Dermis blood vessel endothelial cell (primary cell): ENCODE results near the gene EXOC4. TPM values are rescaled to one million over a fixed set of nuclear protein-coding genes. Genes with fewer than 3 reads are reported as not detected.
"Not testable (repeated sequence)": the region's sequence is repeated elsewhere in the genome, so short reads cannot be mapped to it uniquely, and the experiment has no call there.

Experiments
- DNase-seq: peaks from one replicate; pipeline ENCODE4 v3.0.0; 2010
- total RNA-seq: library from RNA; depleted of rRNA; stranded (reverse); fragments of >200 nt; gene quantifications from 2 replicates; pipeline ENCODE4 v1.2.3, GENCODE V29; 2014

The EXOC4 gene
- 112 and 140 TPM in 2 replicates for total RNA-seq

DNA sequence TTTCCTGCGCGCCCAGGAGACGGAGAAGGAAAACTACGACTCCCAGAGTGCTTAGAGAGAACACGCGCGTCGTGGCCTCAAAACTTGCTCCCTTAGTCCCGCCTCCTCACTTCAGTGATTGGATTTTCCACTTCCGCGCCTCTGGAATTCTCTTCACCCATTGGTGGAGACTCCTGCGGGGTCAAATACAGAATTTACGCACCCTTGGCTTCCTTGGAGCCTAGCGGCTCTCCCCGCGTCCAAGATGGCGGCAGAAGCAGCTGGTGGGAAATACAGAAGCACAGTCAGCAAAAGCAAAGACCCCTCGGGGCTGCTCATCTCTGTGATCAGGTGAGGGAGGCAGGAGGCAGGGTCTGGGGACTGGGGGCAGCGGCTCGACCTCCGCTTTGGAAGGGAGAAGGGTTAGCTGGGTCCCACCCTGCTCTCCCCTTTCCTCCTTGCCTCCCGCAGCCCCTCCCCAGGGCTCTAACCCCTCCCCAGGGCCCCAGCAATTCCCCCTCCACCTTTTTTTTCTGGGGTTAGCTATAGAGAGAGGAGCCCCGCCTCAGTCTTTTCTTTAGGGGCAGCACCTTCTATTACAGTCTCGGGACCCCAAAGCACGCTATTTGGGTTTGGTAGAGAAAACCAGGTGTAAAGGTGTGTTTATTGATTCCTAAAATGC lies at the start of gene EXOC4:
Gene EXOC4, plus strand, starts transcription at position 221 of the 661 bp plus-strand sequence.
- DNase-seq: peak; percentile 98

DNA sequence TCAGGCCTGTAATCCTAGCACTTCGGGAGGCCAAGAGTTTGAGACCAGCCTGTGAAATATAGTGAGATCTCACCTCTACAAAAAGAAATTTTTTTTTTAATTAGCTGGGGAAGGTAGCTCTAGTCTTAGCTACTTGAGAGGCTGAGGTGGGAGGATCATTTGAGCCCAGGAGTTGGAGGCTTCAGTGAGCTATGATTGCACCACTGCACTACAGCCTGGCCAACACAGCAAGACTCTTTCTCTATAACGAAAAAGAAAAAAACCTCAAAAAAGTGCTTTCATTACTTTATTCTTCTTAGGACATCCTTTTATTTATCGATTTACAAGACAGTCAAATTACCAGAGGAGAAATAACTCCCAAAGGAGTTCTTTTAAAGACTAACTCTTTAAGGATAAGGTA lies 49.4 kb upstream of the EXOC4 start:
- no peak for DNase-seq

DNA sequence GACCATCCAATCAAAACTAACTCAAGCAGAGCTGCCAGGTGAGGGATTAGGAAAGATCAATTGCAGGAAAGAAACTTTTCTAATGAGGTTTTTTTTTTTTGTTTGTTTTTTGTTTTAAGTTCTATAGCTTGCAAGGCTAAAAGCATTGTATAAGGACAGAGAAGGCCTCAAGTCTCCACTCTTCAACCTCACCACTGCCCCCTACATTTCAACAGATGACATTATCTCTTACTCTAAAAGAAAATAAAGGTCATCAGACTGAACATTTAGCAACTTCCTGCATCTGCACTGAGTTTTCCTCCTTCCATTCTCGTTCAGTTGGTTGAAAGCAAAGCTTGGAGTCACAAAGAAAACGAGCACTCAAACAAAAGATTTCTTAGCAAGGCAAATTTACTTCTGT lies 45.2 kb upstream of the EXOC4 start:
- DNase-seq: peak; percentile 4

DNA sequence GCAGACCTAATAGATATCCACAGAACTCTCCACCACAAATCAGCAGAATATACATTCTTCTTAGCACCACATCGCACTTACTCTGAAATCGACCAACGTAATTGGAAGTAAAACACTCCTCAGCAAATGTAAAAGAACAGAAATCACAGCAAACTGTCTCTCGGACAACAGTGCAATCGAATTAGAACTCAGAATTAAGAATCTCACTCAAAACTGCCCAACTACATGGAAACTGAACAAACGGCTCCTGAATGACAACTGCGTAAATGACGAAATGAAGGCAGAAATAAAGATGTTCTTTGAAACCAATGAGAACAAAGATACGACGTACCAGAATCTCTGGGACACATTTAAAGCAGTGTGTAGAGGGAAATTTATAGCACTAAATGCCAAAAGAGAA lies 42.1 kb upstream of the EXOC4 start:
- DNase-seq: not testable (repeated sequence)

DNA sequence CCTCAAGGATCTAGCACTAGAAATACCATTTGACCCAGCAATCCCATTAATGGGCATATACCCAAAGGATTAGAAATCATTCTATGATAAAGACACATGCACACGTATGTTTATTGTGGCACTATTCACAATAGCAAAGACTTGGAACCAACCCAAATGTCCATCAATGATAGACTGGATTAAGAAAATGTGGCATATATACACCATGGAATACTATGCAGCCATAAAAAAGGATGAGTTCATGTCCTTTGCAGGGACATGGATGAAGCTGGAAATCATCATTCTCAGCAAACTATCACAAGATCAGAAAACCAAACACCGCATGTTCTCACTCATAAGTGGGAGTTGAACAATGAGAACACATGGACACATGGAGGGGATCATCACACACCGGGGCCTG lies 39.1 kb upstream of the EXOC4 start:
- not testable (repeated sequence) for DNase-seq

DNA sequence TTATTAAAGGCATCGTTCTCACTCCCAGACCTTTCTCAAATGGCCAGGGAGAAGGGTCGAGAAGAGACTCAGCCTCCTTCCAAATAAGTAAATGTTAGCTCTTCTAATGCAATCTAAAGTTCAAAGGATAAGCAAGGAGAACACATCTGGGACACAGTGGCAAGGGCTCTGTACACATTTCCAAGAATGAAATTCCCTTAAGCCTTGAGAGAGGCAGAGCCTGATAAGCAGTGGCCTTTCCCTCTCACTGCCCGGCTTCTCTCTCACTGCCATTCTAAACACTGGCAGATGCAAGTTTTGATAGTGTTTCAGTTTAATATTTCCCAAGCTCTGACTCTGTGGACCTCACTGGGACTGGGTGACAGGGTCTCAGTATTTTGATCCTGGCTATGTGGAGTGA lies 35.1 kb upstream of the EXOC4 start:
- no peak for DNase-seq

DNA sequence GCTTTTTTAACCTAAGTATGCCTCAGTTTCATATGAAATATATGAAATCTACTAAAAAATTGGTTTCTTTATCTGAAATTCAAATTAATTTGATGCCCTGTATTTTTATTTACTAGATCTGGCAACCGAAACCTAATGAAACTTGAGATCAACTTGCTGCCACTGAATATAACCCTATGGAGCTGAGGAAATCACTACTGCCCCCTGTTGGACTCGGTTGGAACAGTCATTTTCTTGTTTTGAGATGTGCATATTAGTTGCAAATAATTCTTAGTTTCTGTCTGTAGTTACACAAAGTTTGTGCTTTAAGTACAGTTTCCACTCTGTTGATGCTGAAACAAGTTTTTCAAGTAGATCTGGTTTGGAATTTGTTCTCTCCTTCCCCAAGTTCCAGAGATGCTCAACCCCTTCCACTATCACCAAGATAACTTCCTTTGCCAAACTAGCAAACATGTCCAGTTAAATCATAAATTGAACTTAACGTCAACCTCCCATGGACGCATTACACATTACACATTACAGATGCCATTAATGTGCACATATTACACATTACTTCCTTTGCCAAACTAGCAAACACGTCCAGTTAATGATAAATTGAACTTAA lies 22.2 kb upstream of the EXOC4 start:
- peak; percentile 82 for DNase-seq

DNA sequence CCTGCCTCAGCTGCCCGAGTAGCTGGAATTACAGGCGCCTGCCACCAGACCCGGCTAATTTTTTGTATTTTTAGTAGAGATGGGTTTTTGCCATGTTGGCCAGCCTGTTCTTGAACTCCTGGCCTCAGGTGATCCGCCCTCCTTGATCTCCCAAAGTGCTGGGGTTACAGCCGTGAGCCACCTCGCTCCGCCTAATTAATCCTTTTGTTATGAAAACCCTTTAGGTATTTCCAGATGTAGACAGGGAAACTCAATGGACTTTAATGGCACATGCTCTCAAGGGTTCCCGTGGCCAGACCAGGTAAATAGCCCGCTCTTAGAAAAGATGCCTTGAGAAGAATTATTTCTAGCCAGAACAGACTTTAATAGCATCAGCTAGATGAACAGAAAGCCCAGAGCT lies 19.7 kb upstream of the EXOC4 start:
- no peak for DNase-seq

DNA sequence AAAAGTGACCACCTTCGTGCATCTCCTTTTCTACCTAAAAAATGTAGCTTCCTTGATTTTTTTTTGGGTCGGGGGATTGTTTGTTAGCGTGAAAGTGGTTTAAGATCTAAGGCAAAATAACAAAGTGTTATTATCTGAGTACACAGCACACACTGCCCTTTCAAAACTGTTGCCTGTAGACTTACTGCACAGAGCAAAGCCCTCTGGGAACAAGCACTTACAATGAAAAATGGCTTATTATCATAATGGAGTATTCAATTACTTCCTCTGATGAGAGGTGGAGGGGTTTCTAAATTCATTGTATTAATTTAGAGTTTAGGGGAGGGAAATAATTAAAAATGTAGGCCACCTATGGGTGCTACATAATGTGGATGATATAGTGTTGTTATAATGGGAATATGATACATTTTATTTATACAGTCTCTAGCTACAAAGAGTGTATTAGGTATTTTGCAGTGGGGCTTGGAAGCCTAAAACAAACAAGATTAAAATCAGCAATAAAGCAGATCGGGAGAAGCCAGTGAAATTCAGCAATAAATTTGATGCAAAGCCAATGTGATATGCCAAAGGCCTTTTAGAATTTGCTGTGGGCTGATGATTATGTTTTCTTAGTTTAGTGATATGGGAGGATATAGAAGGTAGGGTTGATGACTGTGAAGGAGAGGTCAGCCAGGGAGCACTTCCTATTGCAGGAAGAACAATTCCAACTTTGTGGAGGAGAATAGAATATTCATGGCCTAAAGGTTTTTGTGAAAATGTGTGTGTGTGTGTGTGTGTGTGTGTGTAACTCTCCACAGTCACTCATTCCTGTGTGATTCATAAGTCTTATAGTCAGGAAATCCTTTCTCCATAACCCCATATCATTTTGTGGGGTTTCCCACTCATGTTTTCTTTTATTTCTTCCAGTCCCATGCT lies 17.7 kb upstream of the EXOC4 start:
- DNase-seq: peak; percentile 87

DNA sequence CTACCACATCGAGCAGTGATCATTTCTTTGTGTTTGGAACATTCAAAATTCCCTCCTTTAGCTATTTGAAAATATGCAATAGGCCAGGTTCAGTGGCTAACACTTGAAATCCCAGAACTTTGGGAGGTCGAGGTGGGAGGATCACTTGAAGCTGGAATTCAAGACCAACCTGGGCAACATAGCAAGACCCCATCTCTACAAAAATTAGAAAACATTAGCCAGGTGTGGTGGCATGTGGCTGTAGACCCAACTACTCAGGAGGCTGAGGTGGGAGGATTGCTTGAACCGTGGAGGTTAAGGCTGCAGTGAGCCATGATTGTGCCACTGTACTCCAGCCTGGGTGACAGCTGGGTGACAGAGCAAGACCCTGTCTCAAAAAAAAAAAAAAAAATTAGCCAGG lies 15.3 kb upstream of the EXOC4 start:
- DNase-seq: no peak

DNA sequence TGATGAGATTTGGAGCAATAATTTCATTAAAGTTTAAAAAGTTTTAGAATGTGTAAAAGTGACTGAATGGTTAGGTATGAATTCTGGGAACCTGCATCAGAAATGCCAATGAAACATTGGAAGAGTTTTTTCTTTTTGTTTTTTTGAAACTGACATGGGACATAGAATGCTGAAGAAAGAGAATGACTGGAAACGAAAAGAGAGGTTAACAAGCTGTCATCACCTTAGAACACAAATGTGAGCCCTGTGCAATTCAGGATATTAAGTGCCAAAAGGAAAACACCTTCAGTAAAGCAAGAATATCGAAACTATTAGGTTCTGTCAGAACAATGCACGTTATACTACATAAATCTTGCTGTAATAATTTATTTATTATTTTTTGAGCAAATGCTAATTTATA lies 12.6 kb upstream of the EXOC4 start:
- DNase-seq: no peak

DNA sequence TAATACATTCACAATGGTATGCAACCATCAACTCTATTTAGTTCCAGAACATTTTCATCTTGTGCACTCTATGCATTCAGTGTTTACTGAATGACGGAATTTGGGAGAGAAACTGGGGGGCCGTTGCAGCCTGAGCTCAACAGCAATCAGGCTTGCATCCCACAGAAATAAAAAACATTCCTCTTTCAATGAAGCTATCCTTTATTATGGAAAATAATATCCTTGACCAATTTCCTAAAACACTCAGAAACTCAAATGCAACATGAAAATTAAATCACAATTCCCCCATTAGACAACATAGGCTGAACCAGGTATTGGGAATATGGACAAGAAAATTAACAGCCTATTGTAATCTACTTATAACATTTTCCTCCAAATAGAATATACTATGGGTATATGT lies 6.3 kb upstream of the EXOC4 start:
- no peak for DNase-seq

DNA sequence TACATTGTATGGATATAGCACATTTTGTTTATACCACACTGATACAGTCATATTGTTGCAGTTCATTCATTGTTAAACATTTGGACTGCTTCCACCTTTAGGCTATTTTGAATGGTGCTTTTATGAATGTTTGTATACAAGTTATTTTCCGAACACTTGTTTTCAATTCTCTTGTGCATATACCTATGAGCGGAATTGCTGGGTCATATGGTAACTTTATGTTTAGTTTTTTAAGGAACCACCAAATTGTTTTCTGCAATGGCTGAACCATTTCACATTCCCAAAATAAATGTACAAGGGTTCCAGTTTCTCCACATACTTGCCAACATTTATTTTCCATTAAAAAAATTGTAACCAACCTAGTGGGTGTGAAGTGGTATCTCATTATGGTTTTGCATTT lies 4.0 kb upstream of the EXOC4 start:
- no peak for DNase-seq

DNA sequence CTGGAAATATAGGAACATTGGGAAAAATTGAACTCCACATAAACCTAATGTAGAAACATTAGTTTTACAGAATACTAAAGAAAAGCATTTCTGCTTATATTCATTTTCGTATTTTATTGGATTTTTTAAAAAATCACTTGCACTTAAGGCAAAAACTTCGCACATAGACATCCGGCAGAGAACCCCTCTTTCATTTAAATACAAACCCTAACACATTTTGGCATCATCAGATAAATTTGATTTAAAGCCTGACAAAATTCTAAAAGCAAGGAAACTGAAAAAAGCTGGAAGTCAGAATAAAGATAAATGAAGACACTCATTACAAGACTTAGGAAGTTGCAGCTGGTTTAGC lies 396 bp upstream of the EXOC4 start:
- DNase-seq: no peak

DNA sequence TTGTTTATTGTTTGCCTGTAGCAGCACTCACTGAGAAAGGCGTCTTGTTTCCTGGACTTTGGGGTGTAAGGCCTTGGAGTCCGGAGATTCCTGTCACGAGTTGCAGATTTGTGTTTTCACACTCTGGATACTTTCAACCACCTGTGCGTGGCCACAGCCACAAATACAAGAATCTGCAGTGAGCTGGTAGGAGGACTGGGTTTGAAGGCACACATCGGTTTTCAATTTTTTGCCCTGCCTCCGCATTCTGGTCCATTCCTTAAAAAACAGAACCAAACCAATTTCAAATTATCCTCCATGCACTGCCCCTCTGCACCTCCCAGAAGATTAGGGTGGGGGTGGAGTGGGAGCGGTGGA lies 619 bp downstream of the EXOC4 start:
- DNase-seq: peak; percentile 44

DNA sequence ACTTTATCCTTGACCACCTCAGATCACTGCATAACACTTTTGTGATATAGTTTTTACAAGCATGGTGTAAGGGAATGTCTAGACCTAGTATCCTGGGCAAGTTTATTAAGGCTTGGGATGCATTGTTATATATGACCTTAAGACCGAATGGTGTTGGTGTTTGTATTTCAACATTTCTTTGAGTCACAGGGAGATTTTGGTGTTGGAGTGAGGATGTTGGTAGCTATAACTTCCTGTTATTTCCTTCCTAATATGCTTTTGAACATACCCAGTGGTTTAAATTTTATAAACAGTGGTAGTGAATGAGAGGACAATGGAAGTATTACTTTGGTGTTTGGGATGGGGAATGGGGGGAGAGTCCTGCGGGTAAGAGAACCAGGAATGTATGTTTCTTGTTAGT lies 2.6 kb downstream of the EXOC4 start:
- peak; percentile 46 for DNase-seq

DNA sequence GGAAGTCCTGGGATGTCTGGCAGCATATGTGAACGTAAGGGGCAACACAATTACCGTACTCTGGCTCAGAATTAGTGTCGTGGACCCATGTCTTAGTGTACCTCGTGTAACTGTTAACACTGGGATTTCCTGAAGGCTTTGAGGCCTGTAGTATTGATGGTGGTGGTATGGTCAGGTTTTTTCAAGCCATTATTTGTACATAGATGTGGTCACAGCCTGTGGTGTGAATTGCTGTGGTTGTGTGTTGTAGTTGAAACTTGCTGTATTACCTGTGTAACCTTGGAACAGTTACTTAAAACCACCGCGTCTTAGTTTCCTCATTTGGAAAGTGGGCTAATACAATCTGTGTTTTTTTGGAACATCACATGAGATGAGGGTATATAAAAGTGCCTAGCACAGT lies 5.3 kb downstream of the EXOC4 start:
- no peak for DNase-seq

DNA sequence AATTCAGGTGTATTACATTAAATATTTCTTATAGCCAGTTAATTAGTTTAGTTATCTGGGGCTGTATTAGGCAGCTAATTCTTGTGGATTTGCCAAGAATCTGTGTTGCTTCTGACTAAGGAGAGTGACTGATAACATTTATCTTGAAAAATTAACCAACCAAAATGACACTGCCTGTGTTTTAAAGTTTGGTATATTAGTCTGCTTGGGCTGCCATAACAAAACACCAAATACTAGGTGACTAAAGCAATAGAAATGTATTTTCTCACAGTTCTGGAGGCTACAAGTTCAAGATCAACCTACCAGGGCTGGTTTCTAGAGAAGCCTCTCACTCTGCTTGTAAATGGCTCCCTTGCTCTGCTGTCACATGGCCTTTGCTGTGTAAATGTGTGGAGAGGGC lies 12.9 kb downstream of the EXOC4 start:
- DNase-seq: no peak

DNA sequence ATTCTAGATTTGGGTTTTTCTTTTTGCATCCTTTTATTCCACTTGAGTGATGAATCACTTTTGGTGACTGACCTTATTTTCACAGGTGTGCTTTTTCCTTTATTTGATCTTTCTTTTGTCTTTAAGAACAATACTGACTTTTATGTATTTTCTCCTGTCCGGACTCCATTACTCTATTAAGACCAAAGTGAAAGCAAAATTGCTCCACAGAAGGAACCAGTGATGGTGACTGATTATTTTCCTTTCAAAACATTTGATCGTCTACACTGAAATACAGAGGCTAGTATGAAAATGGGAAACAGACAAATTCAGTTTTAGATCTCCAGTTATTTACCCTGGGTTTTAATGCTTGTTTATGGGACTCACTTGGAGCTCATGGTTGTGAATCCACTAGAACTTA lies 15.5 kb downstream of the EXOC4 start:
- DNase-seq: peak; percentile 41

DNA sequence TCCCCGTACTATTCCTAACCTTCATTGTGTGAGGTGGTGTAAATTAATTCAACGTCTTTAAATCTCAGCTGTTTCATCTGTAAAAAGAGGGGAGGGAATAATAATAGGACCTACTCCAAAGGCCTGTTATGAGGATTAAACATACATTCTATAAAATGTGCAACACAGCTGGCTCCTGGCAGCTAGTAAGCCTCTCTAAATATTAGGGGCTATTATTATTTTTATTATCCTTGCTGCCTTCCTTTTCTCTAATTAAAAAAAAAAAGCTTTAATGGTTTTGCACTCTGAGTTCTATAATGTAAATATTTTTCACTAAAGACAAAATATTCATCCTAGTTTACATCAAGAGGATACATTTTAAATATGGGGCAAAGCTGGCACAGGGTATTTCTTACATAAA lies 19.5 kb downstream of the EXOC4 start:
- DNase-seq: no peak

DNA sequence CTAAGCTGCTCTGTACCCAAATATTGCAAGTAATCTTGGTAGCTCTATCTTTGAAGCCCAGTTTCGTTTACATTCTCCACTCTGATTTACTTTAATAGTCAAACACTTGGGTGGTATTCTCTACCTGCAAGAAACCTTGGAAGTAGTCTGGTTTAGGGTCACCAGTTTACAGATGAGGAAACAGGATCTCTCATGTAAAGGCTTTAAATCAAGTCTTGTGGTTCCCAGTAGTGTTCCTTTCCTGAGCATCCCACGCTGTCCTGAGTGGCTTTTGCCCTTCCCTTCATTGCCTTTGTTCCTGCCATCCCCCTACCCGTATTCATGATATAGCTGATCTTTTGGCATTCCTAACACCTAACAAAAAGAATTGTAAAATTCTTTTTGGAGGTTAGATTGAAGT lies 20.3 kb downstream of the EXOC4 start:
- no peak for DNase-seq

DNA sequence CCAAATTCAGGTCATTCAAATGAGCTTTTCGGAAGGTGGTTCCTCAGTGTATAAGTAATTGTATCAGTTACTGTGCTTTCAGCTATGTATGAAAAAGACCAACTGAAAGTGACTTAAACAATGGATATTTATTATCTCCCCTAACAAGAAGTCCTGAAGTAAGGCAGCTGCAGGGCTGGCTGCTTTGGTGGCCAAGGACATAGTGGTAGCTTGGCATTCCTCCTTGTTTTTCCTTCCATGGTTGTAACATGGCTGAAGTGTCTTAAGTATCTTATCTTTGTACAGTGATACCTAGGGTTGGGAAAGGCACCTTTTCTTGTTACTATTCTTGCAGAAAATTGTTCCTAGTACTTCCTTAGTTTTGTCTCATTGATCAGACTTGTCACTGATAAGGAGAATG lies 21.4 kb downstream of the EXOC4 start:
- DNase-seq: no peak

DNA sequence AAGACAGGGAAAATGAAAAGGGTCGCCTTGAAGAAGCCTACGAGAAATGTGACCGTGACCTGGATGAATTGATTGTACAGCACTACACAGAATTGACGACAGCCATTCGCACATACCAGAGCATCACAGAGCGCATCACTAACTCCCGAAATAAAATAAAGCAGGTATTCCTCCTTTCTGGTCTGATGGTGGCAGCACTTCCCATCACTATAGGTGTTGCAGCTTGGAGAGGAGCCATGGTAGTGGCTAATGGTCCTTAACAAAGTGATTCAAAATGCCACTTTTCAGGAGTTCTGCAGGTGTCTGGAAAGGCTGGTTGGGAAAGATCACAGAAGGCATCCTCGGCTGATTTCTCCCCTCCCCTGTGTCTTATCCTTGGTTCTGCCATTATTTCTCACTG lies 22.1 kb downstream of the EXOC4 start:
- DNase-seq: no peak

DNA sequence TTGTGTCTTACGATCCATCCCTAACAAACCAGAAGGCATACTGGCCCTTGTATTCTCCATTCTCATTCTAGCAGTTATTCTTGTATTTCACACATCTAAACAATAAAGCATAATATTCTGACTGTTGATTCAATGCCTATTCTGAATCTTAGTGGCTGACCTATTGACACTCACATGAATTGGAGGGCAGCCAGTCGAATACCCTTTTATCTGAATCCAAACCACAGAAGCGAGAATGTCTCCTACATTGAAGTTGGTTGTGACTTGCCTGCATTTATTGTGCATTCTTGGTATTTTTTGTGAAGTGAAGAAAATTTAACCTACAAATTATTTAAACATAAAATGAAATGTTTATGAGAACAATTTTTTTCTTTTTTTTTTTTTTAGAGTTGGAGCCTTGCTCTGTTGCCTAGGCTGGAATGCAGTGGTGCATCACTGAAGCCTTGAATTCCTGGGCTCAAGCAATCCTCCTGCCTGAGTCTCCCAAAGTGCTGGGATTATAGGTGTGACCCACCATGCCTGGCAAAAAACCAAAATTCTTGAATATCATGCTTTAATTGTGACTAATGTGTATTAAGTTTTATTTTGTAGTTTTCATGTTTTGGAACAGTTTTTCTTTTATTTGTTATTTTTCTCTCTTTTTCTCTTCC lies 22.7 kb downstream of the EXOC4 start:
- DNase-seq: peak; percentile 11
